ENCODE measurements around the gene MAZ.
A peak's percentile ranks its signal among the peaks of the same experiment; 100 is the strongest.
"Not testable (repeated sequence)": the region's sequence is repeated elsewhere in the genome, so short reads cannot be mapped to it uniquely, and the experiment has no call there.

The MAZ gene

GRCh38 chr16:29784901-29785500 lies 21.3 kb upstream of the MAZ start:
- DNase-seq: peak; percentile 42 to 71 (median 62)

- DNase-seq: not testable (repeated sequence)
Observed at GRCh38 chr16:29787155-29787554, 19.2 kb upstream of the MAZ start.

DNA sequence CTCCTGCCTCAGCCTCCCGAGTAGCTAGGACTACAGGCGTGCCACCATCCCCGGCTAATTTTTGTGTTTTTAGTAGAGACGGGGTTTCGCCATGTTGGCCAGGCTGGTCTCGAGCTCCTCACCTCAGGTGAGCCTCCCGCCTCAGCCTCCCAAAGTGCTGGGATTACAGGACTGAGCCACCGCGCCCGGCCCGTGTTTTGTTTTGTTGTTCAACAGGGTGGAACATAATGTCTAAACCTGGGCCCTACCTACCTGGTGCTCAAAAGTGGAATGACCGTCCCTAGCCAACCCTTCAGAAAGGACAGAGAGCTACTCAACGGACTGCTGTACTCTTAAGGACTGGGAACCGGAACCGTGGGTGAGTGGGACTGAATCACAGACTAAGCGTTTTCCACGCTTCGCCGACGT lies 16.6 kb upstream of the MAZ start:
- DNase-seq: no peak

DNA sequence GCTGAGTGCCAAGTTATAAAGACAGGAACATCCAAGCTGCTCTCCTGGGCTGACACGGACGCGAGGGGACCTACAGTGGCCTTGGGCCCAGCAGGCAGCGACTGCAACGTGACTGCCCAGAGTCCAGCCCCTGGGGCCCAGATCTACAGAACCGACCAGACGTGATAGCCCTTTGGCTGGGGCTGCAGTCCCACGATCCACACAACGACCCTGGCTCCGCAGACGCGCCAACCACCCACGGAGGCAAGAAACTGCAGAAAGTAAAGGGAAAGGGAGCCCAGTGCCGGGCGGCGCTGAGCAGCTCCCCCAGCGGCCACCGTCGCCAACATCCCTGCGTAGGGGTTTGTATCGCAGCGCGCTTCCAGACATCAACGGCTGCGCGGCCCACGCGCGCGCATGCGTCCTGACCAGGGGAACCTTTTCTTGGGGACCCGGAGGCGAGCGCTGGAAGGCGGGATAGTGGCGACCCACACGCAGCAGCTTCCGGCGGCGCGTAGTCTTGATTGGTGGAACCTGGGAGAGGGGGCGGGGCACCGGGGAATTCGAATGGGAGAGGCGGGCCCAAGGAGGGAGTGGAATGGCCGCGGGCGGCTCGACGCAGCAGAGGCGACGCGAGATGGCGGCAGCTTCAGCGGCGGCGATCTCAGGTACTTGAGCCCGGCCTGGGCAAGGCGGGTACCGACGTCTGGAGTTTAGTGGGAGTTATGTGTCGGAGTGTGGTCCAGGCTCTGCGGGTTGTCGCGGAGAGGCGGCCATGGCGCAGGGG lies 16.0 kb upstream of the MAZ start, which contains the start of gene KIF22:
TSS of gene KIF22 (plus strand) at position 569 of the 766 bp plus-strand sequence. CDS start at position 578, 9 bp downstream.
- DNase-seq: peak; percentile 98 to 100 (median 99)

- no peak for DNase-seq
Observed at GRCh38 chr16:29790949-29791844, 15.1 kb upstream of the MAZ start.

GRCh38 chr16:29791845-29792807 lies 14.2 kb upstream of the MAZ start:
- DNase-seq: no peak

- DNase-seq: not testable (repeated sequence)
Observed at GRCh38 chr16:29793153-29793552, 13.2 kb upstream of the MAZ start.

GRCh38 chr16:29794231-29794710 lies 12.1 kb upstream of the MAZ start:
- DNase-seq: no peak

GRCh38 chr16:29802416-29802935 lies 3.9 kb upstream of the MAZ start:
- no peak for DNase-seq

GRCh38 chr16:29804020-29804419 lies 2.3 kb upstream of the MAZ start:
- no peak for DNase-seq

DNA sequence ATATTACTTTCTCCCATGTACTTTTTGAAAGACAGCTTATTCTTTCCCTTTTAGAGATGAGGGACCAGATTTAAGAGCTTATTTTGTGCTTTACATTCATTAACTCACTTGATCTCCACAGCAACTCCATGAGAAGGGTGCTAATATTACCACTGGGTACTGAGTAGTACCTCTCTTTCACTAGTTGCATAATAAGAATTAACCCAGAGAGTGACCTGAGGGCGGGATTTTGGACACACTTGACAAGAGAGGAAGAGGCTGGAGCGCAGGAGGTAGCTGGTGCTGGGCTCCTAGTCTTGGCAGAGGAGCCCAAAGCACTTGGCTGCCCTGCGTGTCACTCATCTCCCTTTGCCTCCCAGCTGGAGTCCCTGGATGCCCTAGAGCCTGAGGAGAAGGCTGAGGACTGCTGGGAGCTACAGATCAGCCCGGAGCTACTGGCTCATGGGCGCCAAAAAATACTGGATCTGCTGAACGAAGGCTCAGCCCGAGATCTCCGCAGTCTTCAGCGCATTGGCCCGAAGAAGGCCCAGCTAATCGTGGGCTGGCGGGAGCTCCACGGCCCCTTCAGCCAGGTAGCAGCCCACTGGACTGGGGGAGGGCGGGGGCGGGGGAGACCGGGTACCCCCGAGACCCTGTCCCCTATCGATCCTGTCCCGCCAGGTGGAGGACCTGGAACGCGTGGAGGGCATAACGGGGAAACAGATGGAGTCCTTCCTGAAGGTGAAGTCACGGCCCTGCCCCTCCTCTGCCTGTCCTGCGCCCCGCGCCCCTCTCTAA lies 1.7 kb upstream of the MAZ start:
- peak in 1 of 6 experiments; percentile 49 for DNase-seq

GRCh38 chr16:29805232-29806098 lies 864 bp upstream of the MAZ start:
- peak; percentile 96 to 98 (median 97) for DNase-seq

GRCh38 chr16:29806641-29807425 lies 504 bp downstream of the MAZ start:
- DNase-seq: peak in 5 of 6 experiments; percentile 36 to 51 (median 48)

- DNase-seq: peak; percentile 84 to 96 (median 91)
Observed at GRCh38 chr16:29807426-29808218, 1.3 kb downstream of the MAZ start.

GRCh38 chr16:29808219-29808900 lies 2.0 kb downstream of the MAZ start:
- DNase-seq: no peak

DNA sequence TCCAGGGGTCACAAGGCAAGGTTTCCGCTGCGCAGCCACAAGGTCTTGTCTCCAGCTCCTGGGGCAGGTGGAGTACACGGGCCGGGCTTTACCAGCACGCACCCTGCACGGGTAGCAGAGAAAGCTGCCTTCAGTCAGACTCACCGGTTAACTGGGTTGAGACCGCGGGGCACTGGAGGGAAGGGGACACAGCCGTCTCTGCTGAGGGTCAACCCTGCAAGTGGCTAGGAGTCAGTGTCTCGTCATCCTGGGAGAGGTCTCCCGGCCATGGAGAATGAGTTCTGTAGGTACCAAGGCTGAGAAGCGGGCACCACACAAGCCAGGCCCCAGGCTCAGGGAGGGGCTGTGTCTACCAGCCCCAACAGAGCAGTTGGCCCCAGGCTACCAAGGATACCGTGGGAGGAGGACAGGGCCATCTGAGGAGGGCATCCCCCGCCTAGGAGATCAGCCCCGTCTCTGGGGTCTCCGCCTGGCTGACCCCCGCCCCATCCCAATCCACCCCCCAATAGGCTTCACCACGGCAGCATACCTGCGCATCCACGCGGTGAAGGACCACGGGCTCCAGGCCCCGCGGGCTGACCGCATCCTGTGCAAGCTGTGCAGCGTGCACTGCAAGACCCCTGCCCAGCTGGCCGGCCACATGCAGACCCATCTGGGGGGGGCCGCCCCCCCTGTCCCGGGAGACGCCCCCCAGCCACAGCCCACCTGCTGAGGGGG lies 2.9 kb downstream of the MAZ start:
- no peak for DNase-seq
